Stimulated activated CD4-positive, alpha-beta T cell treated with anti-CD3 and anti-CD28 coated beads, Interleukin-12 subunit alpha, Interleukin-12 subunit beta, amount 100 ng/mL, for 24 hours (primary cell): Measurements from ENCODE around the gene ZFP92.

Experiments used
- DNase-seq, 2 experiments: peaks; one replicate each; pipeline ENCODE4 v3.0.0-alpha.2; 2020; ENCODE audit warnings: low read depth in 2 of 2

ZFP92 gene

DNA sequence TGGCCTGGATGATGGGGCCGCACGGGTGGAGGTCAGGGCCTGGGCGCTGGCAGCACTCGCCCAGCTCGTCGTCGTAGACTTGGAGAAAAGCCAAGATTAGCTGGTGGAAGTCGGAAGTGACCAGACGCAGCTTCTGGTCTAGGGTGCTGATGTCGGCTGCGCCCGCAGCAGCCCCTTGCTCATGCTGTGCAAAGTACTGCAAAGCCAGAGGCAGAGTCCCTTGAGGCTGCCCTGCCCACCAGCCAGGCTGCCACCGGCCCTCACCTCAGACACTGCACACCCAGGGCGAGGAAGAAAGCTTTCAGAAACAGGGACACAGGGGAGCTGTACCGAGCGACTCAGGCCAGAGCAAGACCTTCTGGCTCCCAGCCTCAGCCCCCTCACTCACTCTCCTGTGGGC, 44.3 kb downstream of the ZFP92 start:
- no peak for DNase-seq

- no peak for DNase-seq
These were observed 44.9 kb downstream of the ZFP92 start for GRCh38 chrX:153456161-153456560.

- no peak for DNase-seq
These were observed 45.4 kb downstream of the ZFP92 start for GRCh38 chrX:153456704-153457103.

GRCh38 chrX:153457136-153457825, 46.0 kb downstream of the ZFP92 start:
- no peak for DNase-seq

DNA sequence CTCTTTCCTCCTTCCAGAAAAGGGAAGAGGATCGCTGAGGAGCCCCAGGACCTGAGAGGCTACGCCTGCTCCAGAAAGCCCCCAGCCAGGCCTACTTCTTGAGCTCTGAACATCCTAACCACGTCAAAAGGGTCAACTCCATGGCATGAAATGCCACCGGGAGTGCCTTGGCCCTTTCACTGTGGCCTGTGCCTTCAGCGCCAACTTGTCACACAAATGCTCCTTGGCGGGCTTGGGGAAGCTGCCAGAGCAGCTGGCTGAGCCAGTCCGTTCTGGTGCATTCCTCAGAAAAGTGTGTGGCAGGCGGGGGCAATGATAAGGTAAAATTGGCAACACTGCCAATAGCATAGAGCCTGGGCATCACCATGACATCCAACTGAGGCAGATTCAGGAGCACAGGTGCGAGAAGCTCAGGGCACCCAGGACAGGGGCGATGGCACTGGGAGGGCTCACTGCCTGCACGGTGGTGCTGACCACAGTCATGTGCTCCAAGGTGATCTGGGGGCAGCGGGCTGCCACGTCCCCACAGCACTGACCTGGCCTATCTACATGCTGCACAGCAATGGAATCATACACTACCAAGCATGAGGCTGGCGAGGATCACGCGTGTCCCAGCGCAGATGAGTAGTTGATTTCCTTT, 46.7 kb downstream of the ZFP92 start:
- no peak for DNase-seq

DNA sequence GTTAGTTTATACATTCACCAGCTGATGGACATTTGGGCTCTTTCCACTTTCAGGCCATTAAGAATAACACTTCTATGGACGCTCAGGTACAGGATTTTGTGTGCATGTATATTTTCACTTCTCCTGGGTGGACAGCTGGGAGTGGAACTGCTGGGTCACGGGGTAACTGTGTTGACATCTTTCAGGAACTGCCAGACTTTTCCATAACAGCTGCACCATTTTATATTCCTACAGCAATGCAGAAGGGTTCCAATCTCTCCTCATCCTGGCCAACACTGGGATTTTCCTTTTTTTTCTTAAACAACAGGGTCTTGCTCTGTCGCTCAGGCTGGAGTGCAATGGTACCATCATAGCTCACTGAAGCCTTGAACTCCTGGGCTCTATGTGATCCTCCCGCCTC, 47.2 kb downstream of the ZFP92 start:
- no peak for DNase-seq

DNA sequence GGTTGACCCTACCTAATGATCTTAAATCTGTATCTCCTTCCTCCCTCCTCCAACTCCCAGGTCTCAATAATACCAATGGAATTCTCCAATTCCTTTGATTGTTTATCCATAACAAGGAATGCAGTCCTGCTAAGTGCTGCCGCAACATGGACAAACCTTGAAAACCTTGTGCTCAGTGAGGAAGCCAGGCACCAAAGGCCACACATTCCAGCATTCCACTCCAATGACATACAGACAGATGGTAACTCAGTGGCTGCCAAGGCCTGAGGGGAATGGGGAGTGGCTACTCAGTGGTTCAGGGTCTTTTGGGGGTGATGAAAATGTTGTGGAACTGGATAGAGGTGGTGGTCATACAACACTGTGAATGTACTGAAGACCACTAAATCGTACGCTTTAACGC, 48.7 kb downstream of the ZFP92 start:
- no peak for DNase-seq

DNA sequence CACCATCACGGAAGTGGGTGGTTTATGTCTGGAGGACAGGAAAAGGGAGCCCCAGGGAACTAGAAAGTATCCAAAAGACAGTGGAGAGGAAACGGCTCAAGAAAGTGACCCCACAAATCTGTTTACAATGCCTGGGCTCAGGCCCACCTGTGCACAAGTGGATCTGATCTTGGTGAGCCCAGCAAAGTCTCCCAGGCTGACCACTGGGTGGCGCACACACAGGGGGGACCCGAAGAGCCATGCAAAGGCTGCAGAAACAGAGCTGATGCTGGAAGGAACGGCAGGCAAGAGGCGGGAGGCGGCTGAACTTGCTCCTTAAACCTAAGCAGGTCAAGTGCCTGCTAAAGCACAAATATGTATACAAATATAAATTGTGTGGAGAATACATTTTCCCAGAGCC, 49.6 kb downstream of the ZFP92 start:
- DNase-seq: peak; percentile 12 to 20
